ENCODE results near the gene CDH5. TPM values are rescaled to one million over a fixed set of nuclear protein-coding genes. Genes with fewer than 3 reads are reported as not detected.

Gene CDH5
- total and polyA plus RNA-seq, 2 of the 13 experiments (the other 11 are each of a cell fraction or from before 2014, with no cell fraction given), result 0.71 to 1.1 TPM

DNA sequence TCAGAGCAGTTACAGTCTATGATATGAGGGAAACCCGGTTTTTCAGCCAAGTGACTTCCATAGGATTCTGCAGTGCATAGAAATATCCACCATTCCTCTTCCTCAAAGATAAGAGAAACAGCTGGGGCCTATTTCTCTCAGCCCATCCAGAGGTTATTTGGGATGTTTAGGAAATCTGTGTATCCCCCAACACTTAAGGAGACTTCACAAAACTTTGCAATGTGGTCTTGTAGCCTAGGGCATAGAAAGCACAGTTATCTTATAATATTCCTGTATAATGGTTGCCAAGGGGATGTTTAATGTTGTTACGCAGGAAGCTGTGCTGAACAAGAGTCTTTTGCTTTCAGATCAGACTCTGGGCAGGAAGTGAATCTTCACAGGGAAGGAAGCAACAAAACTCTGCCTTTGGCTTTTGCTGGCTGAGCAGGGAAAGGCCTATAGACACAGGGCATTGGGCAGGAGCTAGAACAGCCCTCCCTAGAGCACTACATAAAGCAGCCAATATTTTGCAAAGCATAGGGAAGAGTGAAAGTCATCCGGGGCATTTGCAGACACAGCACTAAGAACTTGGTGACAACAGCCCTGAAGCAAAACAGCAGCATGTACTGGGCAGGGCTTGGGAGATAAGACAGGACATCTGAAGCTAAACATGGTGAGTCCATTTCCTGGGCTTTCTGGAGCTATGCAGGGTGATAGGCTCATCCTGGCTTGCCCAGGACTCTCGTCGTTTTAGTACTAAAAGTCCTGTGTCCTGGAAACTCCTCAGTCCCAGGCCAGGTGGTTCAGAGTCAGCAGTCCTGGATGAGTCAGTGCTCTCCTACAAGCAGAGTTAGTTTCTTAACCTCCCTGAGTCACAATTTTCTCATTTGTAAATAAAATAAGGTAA, 41.9 kb downstream of the CDH5 start (continued):
- TF ChIP-seq, protein P1, sequence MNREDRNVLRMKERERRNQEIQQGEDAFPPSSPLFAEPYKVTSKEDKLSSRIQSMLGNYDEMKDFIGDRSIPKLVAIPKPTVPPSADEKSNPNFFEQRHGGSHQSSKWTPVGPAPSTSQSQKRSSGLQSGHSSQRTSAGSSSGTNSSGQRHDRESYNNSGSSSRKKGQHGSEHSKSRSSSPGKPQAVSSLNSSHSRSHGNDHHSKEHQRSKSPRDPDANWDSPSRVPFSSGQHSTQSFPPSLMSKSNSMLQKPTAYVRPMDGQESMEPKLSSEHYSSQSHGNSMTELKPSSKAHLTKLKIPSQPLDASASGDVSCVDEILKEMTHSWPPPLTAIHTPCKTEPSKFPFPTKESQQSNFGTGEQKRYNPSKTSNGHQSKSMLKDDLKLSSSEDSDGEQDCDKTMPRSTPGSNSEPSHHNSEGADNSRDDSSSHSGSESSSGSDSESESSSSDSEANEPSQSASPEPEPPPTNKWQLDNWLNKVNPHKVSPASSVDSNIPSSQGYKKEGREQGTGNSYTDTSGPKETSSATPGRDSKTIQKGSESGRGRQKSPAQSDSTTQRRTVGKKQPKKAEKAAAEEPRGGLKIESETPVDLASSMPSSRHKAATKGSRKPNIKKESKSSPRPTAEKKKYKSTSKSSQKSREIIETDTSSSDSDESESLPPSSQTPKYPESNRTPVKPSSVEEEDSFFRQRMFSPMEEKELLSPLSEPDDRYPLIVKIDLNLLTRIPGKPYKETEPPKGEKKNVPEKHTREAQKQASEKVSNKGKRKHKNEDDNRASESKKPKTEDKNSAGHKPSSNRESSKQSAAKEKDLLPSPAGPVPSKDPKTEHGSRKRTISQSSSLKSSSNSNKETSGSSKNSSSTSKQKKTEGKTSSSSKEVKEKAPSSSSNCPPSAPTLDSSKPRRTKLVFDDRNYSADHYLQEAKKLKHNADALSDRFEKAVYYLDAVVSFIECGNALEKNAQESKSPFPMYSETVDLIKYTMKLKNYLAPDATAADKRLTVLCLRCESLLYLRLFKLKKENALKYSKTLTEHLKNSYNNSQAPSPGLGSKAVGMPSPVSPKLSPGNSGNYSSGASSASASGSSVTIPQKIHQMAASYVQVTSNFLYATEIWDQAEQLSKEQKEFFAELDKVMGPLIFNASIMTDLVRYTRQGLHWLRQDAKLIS (CRISPR knock-in tag; IDR thresholded peaks at IDR 0.05), result no peak
- TF ChIP-seq, protein P2, sequence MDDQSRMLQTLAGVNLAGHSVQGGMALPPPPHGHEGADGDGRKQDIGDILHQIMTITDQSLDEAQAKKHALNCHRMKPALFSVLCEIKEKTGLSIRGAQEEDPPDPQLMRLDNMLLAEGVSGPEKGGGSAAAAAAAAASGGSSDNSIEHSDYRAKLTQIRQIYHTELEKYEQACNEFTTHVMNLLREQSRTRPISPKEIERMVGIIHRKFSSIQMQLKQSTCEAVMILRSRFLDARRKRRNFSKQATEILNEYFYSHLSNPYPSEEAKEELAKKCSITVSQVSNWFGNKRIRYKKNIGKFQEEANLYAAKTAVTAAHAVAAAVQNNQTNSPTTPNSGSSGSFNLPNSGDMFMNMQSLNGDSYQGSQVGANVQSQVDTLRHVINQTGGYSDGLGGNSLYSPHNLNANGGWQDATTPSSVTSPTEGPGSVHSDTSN (CRISPR knock-in tag; IDR thresholded peaks at IDR 0.05; ENCODE audit: borderline replicate concordance), result 0 out of 2 replicates have a peak, but pooled peaks have one; percentile 57
- TF ChIP-seq ZC3H4 (CRISPR knock-in tag; IDR thresholded peaks at IDR 0.05; ENCODE audit: borderline replicate concordance) (no peak), POLR2AphosphoS5 (IDR thresholded peaks at IDR 0.05; ENCODE audit: low read depth, low read length) (peak; percentile 69), MAFG (CRISPR knock-in tag; IDR thresholded peaks at IDR 0.05) (no peak), ZNF317 (CRISPR knock-in tag; IDR thresholded peaks at IDR 0.05) (no peak), REL (CRISPR knock-in tag; conservative IDR thresholded peaks at IDR 0.05) (no peak), RFX1 (IDR thresholded peaks at IDR 0.05) (peak; percentile 73), ZNF121 (CRISPR knock-in tag; IDR thresholded peaks at IDR 0.05) (no peak), RFX5 (IDR thresholded peaks at IDR 0.05; ENCODE audit: low read depth, low read length) (no peak), ZNF615 (CRISPR knock-in tag; IDR thresholded peaks at IDR 0.05; ENCODE audit: borderline replicate concordance) (no peak; the same call in 1 of the 2 replicates), GABPB1 (CRISPR knock-in tag; IDR thresholded peaks at IDR 0.05) (peak; percentile 71; the same call in 1 of the 2 replicates), MEF2D (CRISPR knock-in tag; IDR thresholded peaks at IDR 0.05) (no peak), CENPT (CRISPR knock-in tag; IDR thresholded peaks at IDR 0.05; ENCODE audit: low read depth) (no peak), ZFP62 (CRISPR knock-in tag; IDR thresholded peaks at IDR 0.05) (no peak), YEATS2 (CRISPR knock-in tag; IDR thresholded peaks at IDR 0.05; ENCODE audit: borderline replicate concordance) (peak; percentile 73; the same call in 1 of the 2 replicates), NR1H2 (CRISPR knock-in tag; IDR thresholded peaks at IDR 0.05; ENCODE audit: borderline replicate concordance, low read depth) (no peak)
- TF ChIP-seq, protein P3, sequence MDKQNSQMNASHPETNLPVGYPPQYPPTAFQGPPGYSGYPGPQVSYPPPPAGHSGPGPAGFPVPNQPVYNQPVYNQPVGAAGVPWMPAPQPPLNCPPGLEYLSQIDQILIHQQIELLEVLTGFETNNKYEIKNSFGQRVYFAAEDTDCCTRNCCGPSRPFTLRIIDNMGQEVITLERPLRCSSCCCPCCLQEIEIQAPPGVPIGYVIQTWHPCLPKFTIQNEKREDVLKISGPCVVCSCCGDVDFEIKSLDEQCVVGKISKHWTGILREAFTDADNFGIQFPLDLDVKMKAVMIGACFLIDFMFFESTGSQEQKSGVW (CRISPR knock-in tag; IDR thresholded peaks at IDR 0.05; ENCODE audit: borderline replicate concordance), result no peak
- TF ChIP-seq, protein P4, sequence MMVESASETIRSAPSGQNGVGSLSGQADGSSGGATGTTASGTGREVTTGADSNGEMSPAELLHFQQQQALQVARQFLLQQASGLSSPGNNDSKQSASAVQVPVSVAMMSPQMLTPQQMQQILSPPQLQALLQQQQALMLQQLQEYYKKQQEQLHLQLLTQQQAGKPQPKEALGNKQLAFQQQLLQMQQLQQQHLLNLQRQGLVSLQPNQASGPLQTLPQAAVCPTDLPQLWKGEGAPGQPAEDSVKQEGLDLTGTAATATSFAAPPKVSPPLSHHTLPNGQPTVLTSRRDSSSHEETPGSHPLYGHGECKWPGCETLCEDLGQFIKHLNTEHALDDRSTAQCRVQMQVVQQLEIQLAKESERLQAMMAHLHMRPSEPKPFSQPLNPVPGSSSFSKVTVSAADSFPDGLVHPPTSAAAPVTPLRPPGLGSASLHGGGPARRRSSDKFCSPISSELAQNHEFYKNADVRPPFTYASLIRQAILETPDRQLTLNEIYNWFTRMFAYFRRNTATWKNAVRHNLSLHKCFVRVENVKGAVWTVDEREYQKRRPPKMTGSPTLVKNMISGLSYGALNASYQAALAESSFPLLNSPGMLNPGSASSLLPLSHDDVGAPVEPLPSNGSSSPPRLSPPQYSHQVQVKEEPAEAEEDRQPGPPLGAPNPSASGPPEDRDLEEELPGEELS (CRISPR knock-in tag; IDR thresholded peaks at IDR 0.05), result no peak
- TF ChIP-seq, protein P5, sequence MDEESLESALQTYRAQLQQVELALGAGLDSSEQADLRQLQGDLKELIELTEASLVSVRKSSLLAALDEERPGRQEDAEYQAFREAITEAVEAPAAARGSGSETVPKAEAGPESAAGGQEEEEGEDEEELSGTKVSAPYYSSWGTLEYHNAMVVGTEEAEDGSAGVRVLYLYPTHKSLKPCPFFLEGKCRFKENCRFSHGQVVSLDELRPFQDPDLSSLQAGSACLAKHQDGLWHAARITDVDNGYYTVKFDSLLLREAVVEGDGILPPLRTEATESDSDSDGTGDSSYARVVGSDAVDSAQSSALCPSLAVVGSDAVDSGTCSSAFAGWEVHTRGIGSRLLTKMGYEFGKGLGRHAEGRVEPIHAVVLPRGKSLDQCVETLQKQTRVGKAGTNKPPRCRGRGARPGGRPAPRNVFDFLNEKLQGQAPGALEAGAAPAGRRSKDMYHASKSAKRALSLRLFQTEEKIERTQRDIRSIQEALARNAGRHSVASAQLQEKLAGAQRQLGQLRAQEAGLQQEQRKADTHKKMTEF (CRISPR knock-in tag; IDR thresholded peaks at IDR 0.05), result peak; percentile 73; the same call in 1 of the 2 replicates

Data from HepG2 (cell line).